NCI-H510A treated with DMSO at 0.1 percent for 48 hours (cell line): ENCODE results near the gene TMEM186.
"Not testable (repeated sequence)": the region's sequence is repeated elsewhere in the genome, so short reads cannot be mapped to it uniquely, and the experiment has no call there.

Experiments used
- DNase-seq: peaks from one replicate; lab custom pipeline; 2025; lab: John Stamatoyannopoulos, UW

TMEM186 gene

GRCh38 chr16:8797364-8798173, at the start of gene TMEM186, which contains the start of gene PMM2:
TSS of gene TMEM186 (minus strand) at chr16:8797639. CDS start at chr16:8797614, 25 bp downstream.
TSS of gene PMM2 (plus strand) at chr16:8797839. CDS start at chr16:8797883, 44 bp downstream.
- DNase-seq = peak; percentile 78

DNA sequence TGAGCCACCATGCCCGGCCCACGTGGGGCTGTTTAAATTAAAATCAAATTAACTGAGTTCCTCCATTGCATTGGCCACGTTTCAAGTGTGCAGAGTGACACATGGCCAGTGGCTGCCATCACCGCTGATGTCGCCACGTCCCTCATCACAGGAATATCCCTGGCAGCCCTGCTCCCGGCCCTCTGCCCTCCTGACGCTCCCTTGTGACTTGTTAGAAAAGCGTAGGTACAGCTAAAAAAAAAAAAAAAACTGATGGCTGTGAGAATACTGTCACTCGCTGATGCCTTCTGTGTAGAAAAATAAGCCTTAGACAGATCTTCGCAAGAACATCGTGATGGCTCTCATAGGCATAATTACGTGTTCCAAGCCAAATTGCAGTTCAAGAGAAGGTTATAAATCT, 49.7 kb upstream of the TMEM186 start:
- no peak for DNase-seq

DNA sequence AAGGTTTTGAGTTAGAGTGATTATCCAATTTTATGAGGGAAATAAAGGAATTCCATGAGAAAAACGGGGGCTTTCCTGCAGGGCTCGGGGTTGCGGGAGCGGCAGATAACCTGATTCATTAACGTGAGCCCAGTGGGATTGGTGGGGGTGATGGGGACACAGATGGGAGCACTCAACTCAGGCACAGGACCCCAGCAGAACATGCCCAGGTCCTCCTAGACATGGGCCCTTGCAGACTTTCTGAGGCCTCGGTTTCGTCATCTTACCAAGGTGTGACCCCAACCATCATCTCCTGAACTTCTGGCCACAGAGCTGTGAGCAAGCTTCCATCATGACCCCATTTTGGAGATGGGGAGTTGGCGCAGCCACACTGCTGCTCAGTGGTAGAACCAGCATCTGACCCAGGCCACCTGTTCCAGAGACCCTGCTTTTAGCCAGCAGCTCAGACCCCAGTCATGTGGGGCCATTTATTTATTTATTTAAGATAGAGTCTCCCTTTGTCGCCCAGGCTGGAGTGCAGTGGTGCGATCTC, 49.0 kb upstream of the TMEM186 start:
- DNase-seq = no peak

DNA sequence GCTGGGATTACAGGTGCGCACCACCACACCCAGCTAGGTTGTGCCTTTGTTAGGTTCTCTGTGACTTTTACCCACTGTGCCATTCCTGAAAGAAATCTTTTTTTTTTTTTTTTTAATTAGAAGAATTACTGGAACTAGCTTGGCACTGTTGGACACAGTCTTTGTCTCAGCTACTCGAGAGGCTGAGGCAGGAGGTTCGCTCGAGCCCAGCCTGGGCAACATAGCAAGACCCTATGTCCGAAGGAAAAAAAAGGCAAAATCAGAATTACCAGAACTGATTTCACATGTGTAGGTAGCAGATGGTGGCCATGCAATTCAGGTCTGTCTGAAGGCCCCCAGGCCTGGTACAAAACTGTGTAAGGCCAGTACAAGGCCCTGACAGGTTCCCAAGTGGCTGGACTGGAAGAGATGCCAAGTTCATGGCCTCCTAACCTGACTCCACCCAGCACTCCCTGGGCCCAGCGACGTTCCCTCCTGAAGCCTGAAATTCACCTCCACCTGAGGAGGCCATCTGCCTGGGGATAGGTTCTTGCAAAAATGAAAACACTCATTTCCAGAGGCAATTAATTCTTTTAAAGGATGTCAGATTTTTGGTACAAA, 48.4 kb upstream of the TMEM186 start:
- DNase-seq = no peak

- DNase-seq = not testable (repeated sequence)
These were observed 45.9 kb upstream of the TMEM186 start for GRCh38 chr16:8843296-8843695.

GRCh38 chr16:8842016-8842415, 44.6 kb upstream of the TMEM186 start:
- DNase-seq = not testable (repeated sequence)

DNA sequence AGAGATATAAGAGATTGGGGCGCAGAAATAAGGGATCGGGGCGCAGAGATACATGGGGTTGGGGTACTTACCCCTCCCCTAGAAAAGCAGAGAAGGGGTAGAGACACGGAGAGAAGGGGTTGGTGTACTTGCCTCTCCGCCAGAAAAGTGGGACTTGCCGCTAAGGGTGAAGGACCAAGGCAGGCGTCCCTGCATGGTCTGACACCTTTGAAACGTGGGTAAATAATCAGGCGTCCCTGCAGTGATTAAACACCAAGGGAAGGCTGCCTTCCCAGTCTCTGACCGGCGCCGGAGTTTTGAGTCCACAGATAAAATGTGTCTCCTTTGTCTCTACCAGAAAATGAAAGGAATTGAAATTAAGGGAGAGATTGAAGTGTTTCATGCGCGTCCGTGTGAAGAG, 40.2 kb upstream of the TMEM186 start:
- not testable (repeated sequence) for DNase-seq

DNA sequence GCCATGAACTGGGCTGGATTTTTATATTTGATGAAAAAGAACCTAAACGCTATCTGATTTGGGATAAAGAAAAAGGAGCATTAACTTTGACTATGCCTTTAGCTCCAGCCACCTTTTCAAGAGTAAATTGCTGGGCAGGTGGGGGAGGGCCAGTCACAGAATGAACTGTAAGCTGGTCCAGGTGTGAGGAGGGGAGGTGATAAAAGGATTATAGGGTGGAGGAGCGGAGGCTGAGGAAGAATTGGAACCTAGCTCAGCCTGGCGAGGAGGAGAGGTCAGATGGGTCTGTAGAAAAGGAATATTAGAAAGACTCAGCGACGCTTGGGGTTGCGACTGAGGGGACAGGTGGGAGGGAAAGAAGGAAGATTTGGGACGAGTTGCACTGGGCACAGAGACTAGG, 39.4 kb upstream of the TMEM186 start:
- DNase-seq = not testable (repeated sequence)

DNA sequence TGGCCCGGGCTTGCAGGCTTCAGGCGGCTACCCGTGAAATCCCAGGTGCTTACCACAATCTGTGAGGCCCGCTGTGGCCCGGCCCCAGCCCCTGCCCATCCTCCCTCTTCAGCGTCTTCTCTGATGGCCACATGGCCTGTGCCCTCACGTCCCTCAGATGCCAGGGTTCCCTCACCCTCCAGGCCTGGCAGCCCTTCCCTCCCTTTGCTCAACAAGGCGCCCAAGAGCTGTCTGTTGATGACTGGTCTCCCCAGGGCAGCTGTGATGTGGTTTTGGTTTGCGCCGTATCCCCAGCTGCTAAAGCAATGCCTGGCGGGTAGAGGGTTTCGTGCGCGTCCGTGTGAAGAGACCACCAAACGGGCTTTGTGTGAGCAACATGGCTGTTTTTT, 35.3 kb upstream of the TMEM186 start:
- DNase-seq = no peak

GRCh38 chr16:8831871-8832716, 34.7 kb upstream of the TMEM186 start:
- no peak for DNase-seq

- DNase-seq = no peak
These were observed 34.0 kb upstream of the TMEM186 start for GRCh38 chr16:8831450-8831849.

DNA sequence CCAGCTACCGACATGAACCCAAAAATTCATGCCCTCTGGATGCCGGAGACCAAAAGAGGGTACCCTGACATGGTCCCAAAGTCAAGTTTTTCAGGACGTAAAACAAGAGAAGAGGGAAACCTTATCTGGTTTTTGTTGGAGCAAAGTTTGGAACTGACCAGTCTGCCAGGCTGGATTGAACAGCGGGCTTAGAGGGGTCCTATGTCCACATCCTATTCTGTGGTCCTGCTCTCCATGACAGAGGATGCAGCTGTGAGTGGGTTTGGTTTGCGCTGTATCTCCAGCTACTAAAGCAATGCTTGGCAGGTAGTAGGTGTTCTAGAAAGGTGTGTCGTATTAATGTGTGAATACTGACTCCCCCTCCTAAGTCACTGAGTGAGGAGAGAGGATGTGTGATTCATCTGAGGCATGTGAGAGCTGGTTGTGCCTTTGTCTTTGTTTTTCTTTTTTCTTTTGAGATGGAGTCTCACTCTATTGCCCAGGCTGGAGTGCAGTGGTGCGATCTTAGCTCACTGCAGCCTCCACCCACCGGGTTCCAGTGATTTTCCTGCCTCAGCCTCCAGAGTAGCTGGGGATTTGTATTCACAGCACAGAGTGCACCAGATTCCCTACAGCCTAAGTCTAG, 31.2 kb upstream of the TMEM186 start:
- DNase-seq = no peak

DNA sequence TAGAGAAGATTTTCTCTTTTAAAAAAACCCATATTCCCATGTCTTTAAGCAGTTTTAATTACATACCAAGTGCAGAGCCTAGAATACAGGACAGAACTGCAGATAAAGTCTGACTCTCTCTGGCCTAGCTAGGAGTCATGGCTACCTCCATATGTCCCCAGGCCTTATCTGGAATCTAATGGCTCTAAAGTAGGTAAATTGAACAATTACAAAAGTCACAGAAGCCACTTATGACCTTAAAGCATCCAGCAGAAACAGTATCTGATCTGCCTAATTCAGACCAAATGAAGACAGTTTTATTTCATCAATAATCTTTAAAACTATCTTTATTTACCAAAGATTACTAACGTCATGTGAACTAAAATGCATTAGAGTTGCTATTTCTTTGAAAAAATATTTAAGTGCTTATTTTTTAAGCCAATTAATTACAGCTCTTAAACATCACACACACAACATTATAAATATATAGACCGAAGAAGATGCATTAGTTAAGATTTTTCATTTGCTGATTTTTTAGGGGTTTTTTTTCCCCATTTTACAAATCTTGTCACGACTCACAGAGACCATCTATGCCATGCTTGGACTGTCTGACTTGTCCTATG, 28.9 kb upstream of the TMEM186 start:
- no peak for DNase-seq

GRCh38 chr16:8822403-8822802, 25.0 kb upstream of the TMEM186 start:
- DNase-seq = no peak

DNA sequence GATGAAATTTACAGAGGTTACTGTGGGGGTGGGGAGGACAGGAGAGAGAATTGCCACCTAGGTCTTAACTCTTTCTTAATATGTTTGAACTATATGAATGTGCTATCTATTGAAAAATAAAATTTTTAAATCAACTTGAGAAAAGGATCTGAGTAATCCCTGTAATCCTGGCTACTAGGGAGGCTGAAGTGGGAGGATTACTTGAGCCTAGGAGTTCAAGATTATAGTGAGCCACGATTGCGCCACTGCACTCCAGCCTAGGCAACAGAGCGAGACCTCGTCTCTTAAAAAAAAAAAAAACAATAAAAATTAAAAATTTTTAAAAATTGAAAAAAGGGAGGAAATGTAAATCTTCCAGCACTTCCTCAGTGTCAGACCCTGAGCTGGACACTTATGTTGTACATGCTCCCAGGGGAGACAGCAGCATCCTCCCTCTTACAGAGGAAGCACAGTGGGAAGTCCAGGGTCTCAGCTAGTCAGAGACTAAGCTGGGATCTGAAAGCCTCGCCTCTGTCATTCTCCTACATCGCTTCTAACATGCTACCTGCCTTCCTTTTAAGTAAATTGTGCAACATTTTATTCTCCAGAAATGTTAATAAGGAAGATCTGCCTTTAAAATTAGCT, 22.1 kb upstream of the TMEM186 start:
- no peak for DNase-seq

GRCh38 chr16:8818504-8819270, 21.2 kb upstream of the TMEM186 start:
- no peak for DNase-seq

DNA sequence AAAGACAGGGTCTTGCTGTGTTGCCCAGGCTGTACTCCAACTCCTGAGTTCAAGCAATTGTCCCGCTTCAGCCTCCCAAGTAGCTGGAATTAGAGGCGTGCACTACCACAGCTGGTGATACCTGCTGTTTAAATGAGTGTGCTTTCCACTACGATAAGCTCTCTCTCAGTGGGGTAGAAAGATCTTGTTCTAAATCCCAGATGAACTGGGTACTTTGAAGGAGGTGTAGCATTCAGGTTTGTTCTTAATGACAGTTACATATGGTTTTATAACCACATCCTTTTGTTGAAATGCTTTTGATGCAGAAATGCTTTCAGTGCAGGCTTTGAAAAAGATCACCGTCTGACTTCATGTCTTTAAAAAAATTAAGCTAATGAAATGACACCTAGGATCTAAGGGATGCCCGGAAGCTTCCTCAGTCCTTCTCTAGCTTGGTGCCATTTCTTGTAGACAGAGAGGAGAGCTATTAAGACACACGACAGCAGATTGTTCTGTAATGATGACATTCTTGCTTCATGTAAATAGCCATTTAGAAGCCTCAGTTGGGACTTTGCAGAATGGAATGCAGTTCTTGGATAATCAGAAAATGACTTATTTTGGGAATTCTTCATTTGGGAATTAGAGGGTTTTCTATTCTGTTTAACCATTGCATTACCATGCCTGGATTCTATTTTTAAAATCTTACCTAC, 19.7 kb upstream of the TMEM186 start:
- DNase-seq = no peak

GRCh38 chr16:8814095-8814806, 16.8 kb upstream of the TMEM186 start:
- DNase-seq = no peak
